Loucy (cell line): ENCODE measurements around the gene WNK4.

Experiments
- H2AFZ ChIP-seq: fragments of 200-600 bp; sonication (generic); 2 replicates; pipeline ENCODE4 v1.6.0; 2016; ENCODE audit warnings: antibody characterized with exemption, mild to moderate bottlenecking, low read length, moderate library complexity
- H3F3A ChIP-seq: fragments of 200-600 bp; 2 replicates; pipeline ENCODE4 v1.6.0; 2016; ENCODE audit warnings: antibody characterized with exemption, low read depth, mild to moderate bottlenecking
- H3K27me3 ChIP-seq: fragments of 200-600 bp; sonication (generic); 2 replicates; pipeline ENCODE4 v1.6.1; 2014; ENCODE audit warnings: low read length, mild to moderate bottlenecking; ENCODE audit not compliant: insufficient read depth, poor library complexity, severe bottlenecking
- H3K36me3 ChIP-seq: fragments of 200-600 bp; sonication (generic); 2 replicates; pipeline ENCODE4 v1.6.1; 2016; ENCODE audit warnings: low read length; ENCODE audit not compliant: insufficient read depth
- H3K4me1 ChIP-seq: fragments of 200-600 bp; sonication (generic); 2 replicates; pipeline ENCODE4 v1.5.1; 2014; ENCODE audit warnings: low read length, mild to moderate bottlenecking; ENCODE audit not compliant: insufficient read depth, poor library complexity, severe bottlenecking
- H3K4me2 ChIP-seq: fragments of 200-600 bp; sonication (generic); 2 replicates; pipeline ENCODE4 v1.6.0; 2014; ENCODE audit warnings: antibody characterized with exemption, low read length, low read depth, mild to moderate bottlenecking; ENCODE audit not compliant: poor library complexity, severe bottlenecking
- H3K4me3 ChIP-seq: fragments of 200-600 bp; sonication (generic); 2 replicates; pipeline ENCODE4 v1.5.1; 2014; ENCODE audit warnings: low read length, mild to moderate bottlenecking, mixed read lengths; ENCODE audit not compliant: poor library complexity, severe bottlenecking
- H3K79me2 ChIP-seq: fragments of 200-600 bp; sonication (generic); 2 replicates; pipeline ENCODE4 v1.6.1; 2014; ENCODE audit warnings: low read length; ENCODE audit not compliant: insufficient read depth
- H3K9ac ChIP-seq: fragments of 200-600 bp; sonication (generic); 2 replicates; pipeline ENCODE4 v1.6.0; 2014; ENCODE audit warnings: mild to moderate bottlenecking, low read depth, low read length, moderate library complexity; ENCODE audit not compliant: poor library complexity, severe bottlenecking
- H3K9me2 ChIP-seq: fragments of 200-600 bp; sonication (generic); replicated peaks from 2 replicates; pipeline ENCODE4 v1.6.1; 2016; ENCODE audit warnings: low read depth, low read length, mixed read lengths
- H3K9me3 ChIP-seq: fragments of 200-600 bp; sonication (generic); 2 replicates; pipeline ENCODE4 v1.6.1; 2014; ENCODE audit warnings: mild to moderate bottlenecking, antibody characterized with exemption, low read length, low read depth; ENCODE audit not compliant: insufficient read depth
- H4K20me1 ChIP-seq: fragments of 200-600 bp; sonication (generic); 2 replicates; pipeline ENCODE4 v1.6.0; 2014; ENCODE audit warnings: antibody characterized with exemption, low read length, mild to moderate bottlenecking; ENCODE audit not compliant: insufficient read depth, poor library complexity, severe bottlenecking
- EZH2phosphoT487 ChIP-seq: fragments of 200-600 bp; IDR thresholded peaks from 2 replicates; pipeline ENCODE4 v1.6.1; 2018; ENCODE audit warnings: antibody characterized with exemption, mild to moderate bottlenecking, moderate library complexity, borderline replicate concordance
- TF ChIP-seq, protein P1 (sequence below): fragments of 200-600 bp; sonication (generic); conservative IDR thresholded peaks from 2 replicates; pipeline ENCODE4 v1.5.1; 2014; ENCODE audit warnings: mild to moderate bottlenecking, antibody characterized with exemption, low read length

Gene WNK4

GRCh38 chr17:42748202-42748907 is 32.1 kb upstream of the WNK4 start:
- Histone ChIP-seq H3K36me3 (no peaks in the 10 kb centered on the region), H2AFZ (no peak overlapping the region), H3F3A (no peaks in the 10 kb centered on the region), H3K9me3 (no peaks in the 10 kb centered on the region), H4K20me1 (no peaks in the 10 kb centered on the region), H3K9ac (no peak overlapping the region), H3K4me3 (no peak overlapping the region), H3K4me1 (peaks cover 13% of the 10 kb centered on the region), H3K4me2 (no peak overlapping the region), H3K27me3 (no peaks in the 10 kb centered on the region), H3K9me2 (no peaks in the 10 kb centered on the region), H3K79me2 (peaks cover 12% of the 10 kb centered on the region)
- TF ChIP-seq, protein P1, sequence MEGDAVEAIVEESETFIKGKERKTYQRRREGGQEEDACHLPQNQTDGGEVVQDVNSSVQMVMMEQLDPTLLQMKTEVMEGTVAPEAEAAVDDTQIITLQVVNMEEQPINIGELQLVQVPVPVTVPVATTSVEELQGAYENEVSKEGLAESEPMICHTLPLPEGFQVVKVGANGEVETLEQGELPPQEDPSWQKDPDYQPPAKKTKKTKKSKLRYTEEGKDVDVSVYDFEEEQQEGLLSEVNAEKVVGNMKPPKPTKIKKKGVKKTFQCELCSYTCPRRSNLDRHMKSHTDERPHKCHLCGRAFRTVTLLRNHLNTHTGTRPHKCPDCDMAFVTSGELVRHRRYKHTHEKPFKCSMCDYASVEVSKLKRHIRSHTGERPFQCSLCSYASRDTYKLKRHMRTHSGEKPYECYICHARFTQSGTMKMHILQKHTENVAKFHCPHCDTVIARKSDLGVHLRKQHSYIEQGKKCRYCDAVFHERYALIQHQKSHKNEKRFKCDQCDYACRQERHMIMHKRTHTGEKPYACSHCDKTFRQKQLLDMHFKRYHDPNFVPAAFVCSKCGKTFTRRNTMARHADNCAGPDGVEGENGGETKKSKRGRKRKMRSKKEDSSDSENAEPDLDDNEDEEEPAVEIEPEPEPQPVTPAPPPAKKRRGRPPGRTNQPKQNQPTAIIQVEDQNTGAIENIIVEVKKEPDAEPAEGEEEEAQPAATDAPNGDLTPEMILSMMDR = no peak
- no peak for TF ChIP-seq EZH2phosphoT487

DNA sequence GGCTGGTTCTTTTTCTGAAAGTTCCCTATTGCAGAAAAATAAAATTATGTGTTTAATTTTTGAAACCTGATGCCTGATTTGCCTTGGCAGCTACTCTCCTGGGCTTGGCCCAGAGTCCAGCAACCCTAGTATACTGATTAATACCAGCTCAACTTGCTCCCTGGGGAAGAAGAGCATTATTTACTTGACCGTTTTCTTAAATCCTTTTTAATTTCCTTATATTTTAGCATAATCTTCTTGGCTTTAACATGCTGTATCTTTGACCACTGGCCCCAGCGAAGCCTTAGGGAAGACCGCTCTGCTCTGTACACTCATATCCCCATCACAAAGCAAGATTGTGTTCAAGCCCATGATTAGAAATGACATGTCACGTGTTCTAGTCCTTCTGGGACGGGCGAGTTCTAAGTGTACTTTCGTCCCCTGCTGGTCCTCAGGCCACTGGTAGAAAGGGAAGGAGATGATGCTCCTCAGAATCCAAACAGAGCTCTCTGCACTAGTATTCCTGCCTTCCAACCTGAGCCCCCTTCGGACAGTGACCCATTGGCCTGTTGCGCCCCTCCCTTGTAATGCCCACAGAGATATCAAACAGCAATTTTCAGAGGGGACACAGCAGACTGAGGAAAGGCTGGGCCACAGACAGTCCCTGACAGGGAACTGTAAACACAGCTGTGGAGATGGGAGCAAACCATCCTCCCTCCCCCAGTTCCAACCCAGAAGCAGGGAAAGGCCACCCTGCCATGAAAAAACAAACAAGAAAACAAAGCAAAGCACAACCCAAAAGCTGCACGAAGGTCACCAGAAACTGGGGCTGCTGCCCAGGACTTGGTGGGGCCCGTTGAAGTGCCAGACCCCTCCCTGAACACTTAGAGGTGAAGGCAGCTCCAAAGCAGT is 31.3 kb upstream of the WNK4 start:
- Histone ChIP-seq H4K20me1 (no peaks in the 10 kb centered on the region), H3F3A (no peaks in the 10 kb centered on the region)

GRCh38 chr17:42750739-42751344 is 29.6 kb upstream of the WNK4 start:
- Histone ChIP-seq H3K79me2 (no peaks in the 10 kb centered on the region), H4K20me1 (no peaks in the 10 kb centered on the region), H3K27me3 (no peaks in the 10 kb centered on the region), H3K4me1 (no peaks in the 10 kb centered on the region), H3K9me2 (no peaks in the 10 kb centered on the region), H3K36me3 (no peaks in the 10 kb centered on the region), H3K9me3 (no peaks in the 10 kb centered on the region), H3K4me2 (no peak overlapping the region), H3K9ac (no peak overlapping the region), H2AFZ (no peak overlapping the region), H3K4me3 (no peak overlapping the region), H3F3A (no peaks in the 10 kb centered on the region)
- TF ChIP-seq, protein P1 = no peak
- TF ChIP-seq EZH2phosphoT487 = no peak

More for the DNA sequence above, 31.3 kb upstream of the WNK4 start:
- no peaks in the 10 kb centered on the region for H3K27me3 ChIP-seq
- H2AFZ ChIP-seq = no peak overlapping the region
- H3K36me3 ChIP-seq = no peaks in the 10 kb centered on the region
- H3K4me1 ChIP-seq = peaks cover 5% of the 10 kb centered on the region
- no peaks in the 10 kb centered on the region for H3K9me2 ChIP-seq
- peaks cover 4% of the 10 kb centered on the region; the same call in 1 of the 2 replicates for H3K79me2 ChIP-seq
- no peak overlapping the region for H3K4me3 ChIP-seq
- H3K4me2 ChIP-seq = no peak overlapping the region
- TF ChIP-seq, protein P1 = no peak
- no peak for TF ChIP-seq EZH2phosphoT487
- no peaks in the 10 kb centered on the region for H3K9me3 ChIP-seq
- H3K9ac ChIP-seq = no peak overlapping the region
